ENCODE measurements around the gene SOX4.

SOX4 gene

DNA sequence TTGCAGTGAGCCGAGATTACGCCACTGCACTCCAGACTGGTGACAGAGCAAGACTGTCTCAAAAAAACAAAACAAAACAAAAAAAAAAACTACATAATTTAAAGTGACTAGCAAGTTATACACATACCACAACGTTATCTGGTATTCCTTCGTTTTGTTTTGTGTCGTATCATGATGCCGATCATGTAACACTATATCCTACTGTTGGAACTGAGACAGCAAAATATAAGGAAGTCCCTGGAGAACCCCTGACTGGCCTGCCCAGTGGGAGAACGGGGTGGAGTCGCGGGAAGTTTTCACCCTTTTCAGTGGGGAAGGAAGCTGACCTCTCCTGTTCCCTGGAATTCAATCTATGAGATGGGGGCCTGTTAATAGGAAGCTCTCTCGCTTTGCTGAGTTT, 15.1 kb downstream of the SOX4 start:
- Histone ChIP-seq H2BK5ac (ENCODE audit: low read depth, low read length, poor library complexity, severe bottlenecking) (no peak overlapping the region), H3K4me1 (ENCODE audit: control insufficient read depth, insufficient read depth, low read depth, low read length) (no peaks in the 10 kb centered on the region), H2AK5ac (ENCODE audit: low read length, severe bottlenecking) (no peak overlapping the region), H3K79me1 (replicated peaks; ENCODE audit: low read length, poor library complexity, severe bottlenecking) (no peaks in the 10 kb centered on the region), H3K9me3 (ENCODE audit: control insufficient read depth, low read length) (no peaks in the 10 kb centered on the region), H4K8ac (ENCODE audit: low read length) (no peak overlapping the region), H3K4me3 (ENCODE audit: insufficient read depth in 1 of 2, low read depth in 1 of 2, low read length in 2 of 2) (no peak overlapping the region), H3K18ac (ENCODE audit: low read depth in 1 of 2, low read length in 2 of 2) (no peak overlapping the region), H2BK120ac (ENCODE audit: low read depth, low read length) (no peak overlapping the region), H3K23ac (ENCODE audit: low read length in 2 of 2) (no peak overlapping the region), H3K36me3 (ENCODE audit: control insufficient read depth in 1 of 2, insufficient read depth in 2 of 2, low read depth in 1 of 2, low read length in 2 of 2) (no peaks in the 10 kb centered on the region), H4K91ac (ENCODE audit: low read length) (no peak overlapping the region), H3K9ac (ENCODE audit: low read length) (no peak overlapping the region), H3K4me2 (ENCODE audit: low read length, poor library complexity, severe bottlenecking) (no peak overlapping the region), H3K4ac (ENCODE audit: low read depth in 1 of 2, low read length in 2 of 2) (no peak overlapping the region), H3K27ac (ENCODE audit: low read length, poor library complexity, severe bottlenecking) (no peak overlapping the region), H3K27me3 (ENCODE audit: control insufficient read depth in 1 of 2, insufficient read depth in 1 of 2, low read length in 2 of 2) (no peaks in the 10 kb centered on the region), H2BK15ac (ENCODE audit: low read depth, poor library complexity, severe bottlenecking) (no peak overlapping the region), H3K14ac (ENCODE audit: low read length in 2 of 2) (no peak overlapping the region), H2BK12ac (ENCODE audit: low read length in 2 of 2) (no peak overlapping the region), H2AFZ (ENCODE audit: low read depth, low read length) (no peak overlapping the region)
- DNase-seq: no peak
- WGBS: 97% methylated on average over 10 of the region's 10 CpGs

DNA sequence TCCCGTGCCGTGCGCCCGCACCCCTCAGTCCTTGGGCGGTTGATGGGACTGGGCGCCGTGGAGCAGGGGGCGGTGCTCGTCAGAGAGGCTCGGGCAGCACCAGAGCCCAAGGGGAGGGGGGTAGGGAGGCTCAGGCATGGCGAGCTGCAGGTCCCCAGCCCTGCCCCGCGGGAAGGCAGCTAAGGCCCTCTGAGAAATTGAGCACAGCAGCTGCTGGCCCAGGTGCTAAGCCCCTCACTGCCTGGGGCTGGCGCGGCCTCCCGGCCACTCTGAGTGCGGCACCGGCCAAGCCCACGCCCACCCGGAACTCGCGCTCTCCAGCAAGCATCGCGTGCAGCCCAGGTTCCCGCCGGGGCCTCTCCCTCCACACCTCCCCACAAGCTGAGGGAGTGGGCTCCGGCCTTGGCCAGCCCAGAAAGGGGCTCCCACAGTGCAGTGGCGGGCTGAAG, 16.4 kb downstream of the SOX4 start:
- no peak overlapping the region for H4K8ac ChIP-seq (ENCODE audit: low read length)
- no peaks in the 10 kb centered on the region for H3K36me3 ChIP-seq (ENCODE audit: control insufficient read depth in 1 of 2, insufficient read depth in 2 of 2, low read depth in 1 of 2, low read length in 2 of 2)
- no peak overlapping the region for H3K4me2 ChIP-seq (ENCODE audit: low read length, poor library complexity, severe bottlenecking)
- H3K27me3 ChIP-seq (ENCODE audit: control insufficient read depth in 1 of 2, insufficient read depth in 1 of 2, low read length in 2 of 2): no peaks in the 10 kb centered on the region
- H2AFZ ChIP-seq (ENCODE audit: low read depth, low read length): no peak overlapping the region
- peak overlapping the region in 1 of 2 experiments; percentile 68 for H3K14ac ChIP-seq (ENCODE audit: low read length in 2 of 2)
- no peak overlapping the region for H3K27ac ChIP-seq (ENCODE audit: low read length, poor library complexity, severe bottlenecking)
- H2BK120ac ChIP-seq (ENCODE audit: low read depth, low read length): no peak overlapping the region
- no peak overlapping the region for H3K18ac ChIP-seq (ENCODE audit: low read depth in 1 of 2, low read length in 2 of 2)
- no peak for DNase-seq
- H2BK5ac ChIP-seq (ENCODE audit: low read depth, low read length, poor library complexity, severe bottlenecking): no peak overlapping the region
- H3K4me3 ChIP-seq (ENCODE audit: insufficient read depth in 1 of 2, low read depth in 1 of 2, low read length in 2 of 2): no peak overlapping the region
- H3K9ac ChIP-seq (ENCODE audit: low read length): no peak overlapping the region
- H4K91ac ChIP-seq (ENCODE audit: low read length): no peak overlapping the region
- H3K79me1 ChIP-seq (replicated peaks; ENCODE audit: low read length, poor library complexity, severe bottlenecking): no peaks in the 10 kb centered on the region
- H2AK5ac ChIP-seq (ENCODE audit: low read length, severe bottlenecking): no peak overlapping the region
- no peak overlapping the region for H3K4ac ChIP-seq (ENCODE audit: low read depth in 1 of 2, low read length in 2 of 2)
- H2BK12ac ChIP-seq (ENCODE audit: low read length in 2 of 2): no peak overlapping the region
- H3K9me3 ChIP-seq (ENCODE audit: control insufficient read depth, low read length): no peaks in the 10 kb centered on the region
- H3K23ac ChIP-seq (ENCODE audit: low read length in 2 of 2): no peak overlapping the region
- 99% methylated on average over 20 of the region's 28 CpGs for WGBS
- no peaks in the 10 kb centered on the region for H3K4me1 ChIP-seq (ENCODE audit: control insufficient read depth, insufficient read depth, low read depth, low read length)
- H2BK15ac ChIP-seq (ENCODE audit: low read depth, poor library complexity, severe bottlenecking): no peak overlapping the region

DNA sequence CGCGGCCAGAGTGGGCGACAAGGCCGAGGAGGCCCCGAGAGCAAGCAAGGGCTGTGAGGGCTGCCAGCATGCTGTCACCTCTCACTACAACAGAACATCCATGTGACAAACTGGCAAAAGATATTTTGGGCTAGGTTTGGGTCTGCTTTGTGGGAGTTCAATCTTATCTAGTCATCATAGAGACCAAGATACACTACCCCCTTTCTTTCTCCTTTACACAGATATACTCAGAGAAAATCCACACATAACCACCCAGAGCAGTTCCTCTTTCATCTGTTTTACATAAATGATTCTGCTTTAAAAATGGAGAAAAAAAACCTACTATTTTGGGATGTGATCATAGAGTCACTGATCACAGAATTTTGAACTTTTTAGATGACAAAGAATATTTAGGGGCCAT, 16.8 kb downstream of the SOX4 start:
- Histone ChIP-seq H2BK5ac (ENCODE audit: low read depth, low read length, poor library complexity, severe bottlenecking) (no peak overlapping the region), H2BK120ac (ENCODE audit: low read depth, low read length) (no peak overlapping the region), H2AK5ac (ENCODE audit: low read length, severe bottlenecking) (no peak overlapping the region), H3K27me3 (ENCODE audit: control insufficient read depth in 1 of 2, insufficient read depth in 1 of 2, low read length in 2 of 2) (no peaks in the 10 kb centered on the region), H4K91ac (ENCODE audit: low read length) (no peak overlapping the region), H2AFZ (ENCODE audit: low read depth, low read length) (no peak overlapping the region), H3K9me3 (ENCODE audit: control insufficient read depth, low read length) (no peaks in the 10 kb centered on the region), H3K27ac (ENCODE audit: low read length, poor library complexity, severe bottlenecking) (no peak overlapping the region), H3K9ac (ENCODE audit: low read length) (no peak overlapping the region), H3K36me3 (ENCODE audit: control insufficient read depth in 1 of 2, insufficient read depth in 2 of 2, low read depth in 1 of 2, low read length in 2 of 2) (no peaks in the 10 kb centered on the region), H2BK12ac (ENCODE audit: low read length in 2 of 2) (no peak overlapping the region), H3K79me1 (replicated peaks; ENCODE audit: low read length, poor library complexity, severe bottlenecking) (no peaks in the 10 kb centered on the region), H3K4ac (ENCODE audit: low read depth in 1 of 2, low read length in 2 of 2) (no peak overlapping the region), H3K4me3 (ENCODE audit: insufficient read depth in 1 of 2, low read depth in 1 of 2, low read length in 2 of 2) (no peak overlapping the region), H3K4me2 (ENCODE audit: low read length, poor library complexity, severe bottlenecking) (no peak overlapping the region), H3K18ac (ENCODE audit: low read depth in 1 of 2, low read length in 2 of 2) (no peak overlapping the region), H3K23ac (ENCODE audit: low read length in 2 of 2) (no peak overlapping the region), H2BK15ac (ENCODE audit: low read depth, poor library complexity, severe bottlenecking) (no peak overlapping the region), H3K14ac (ENCODE audit: low read length in 2 of 2) (peak overlapping the region in 1 of 2 experiments; percentile 68), H3K4me1 (ENCODE audit: control insufficient read depth, insufficient read depth, low read depth, low read length) (no peaks in the 10 kb centered on the region), H4K8ac (ENCODE audit: low read length) (no peak overlapping the region)
- no CpG with 5 or more reads among the region's 5 CpGs for WGBS
- no peak for DNase-seq

DNA sequence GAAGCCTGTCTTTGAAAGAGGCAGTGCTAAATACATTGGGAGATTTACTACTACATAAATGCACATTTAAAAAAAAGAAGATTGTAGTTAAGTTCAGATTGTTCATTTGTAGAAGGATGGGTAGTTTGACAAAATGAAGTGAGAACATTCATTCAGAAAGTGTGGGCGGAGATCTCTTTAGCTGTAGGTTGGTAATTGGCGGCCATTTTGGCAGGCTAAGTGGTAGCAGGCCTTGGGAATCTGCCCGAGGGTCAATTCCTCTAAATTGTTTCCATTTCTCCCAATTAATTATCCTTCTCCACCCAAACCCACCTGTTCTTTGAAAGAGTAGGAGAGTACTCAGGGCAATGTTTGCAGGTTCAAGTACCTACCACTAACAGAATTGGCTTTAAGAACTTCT, 17.9 kb downstream of the SOX4 start:
- Histone ChIP-seq H3K27ac (ENCODE audit: low read length, poor library complexity, severe bottlenecking) (no peak overlapping the region), H2BK12ac (ENCODE audit: low read length in 2 of 2) (no peak overlapping the region), H4K8ac (ENCODE audit: low read length) (no peak overlapping the region), H2BK120ac (ENCODE audit: low read depth, low read length) (no peak overlapping the region), H3K9me3 (ENCODE audit: control insufficient read depth, low read length) (no peaks in the 10 kb centered on the region), H3K9ac (ENCODE audit: low read length) (no peak overlapping the region), H3K4me1 (ENCODE audit: control insufficient read depth, insufficient read depth, low read depth, low read length) (peaks cover 3% of the 10 kb centered on the region), H3K4me3 (ENCODE audit: insufficient read depth in 1 of 2, low read depth in 1 of 2, low read length in 2 of 2) (no peak overlapping the region), H3K14ac (ENCODE audit: low read length in 2 of 2) (no peak overlapping the region), H2AFZ (ENCODE audit: low read depth, low read length) (no peak overlapping the region), H2BK15ac (ENCODE audit: low read depth, poor library complexity, severe bottlenecking) (no peak overlapping the region), H3K27me3 (ENCODE audit: control insufficient read depth in 1 of 2, insufficient read depth in 1 of 2, low read length in 2 of 2) (no peaks in the 10 kb centered on the region), H3K79me1 (replicated peaks; ENCODE audit: low read length, poor library complexity, severe bottlenecking) (no peaks in the 10 kb centered on the region), H3K4ac (ENCODE audit: low read depth in 1 of 2, low read length in 2 of 2) (no peak overlapping the region), H3K23ac (ENCODE audit: low read length in 2 of 2) (no peak overlapping the region), H3K18ac (ENCODE audit: low read depth in 1 of 2, low read length in 2 of 2) (no peak overlapping the region), H3K4me2 (ENCODE audit: low read length, poor library complexity, severe bottlenecking) (no peak overlapping the region), H2AK5ac (ENCODE audit: low read length, severe bottlenecking) (no peak overlapping the region), H2BK5ac (ENCODE audit: low read depth, low read length, poor library complexity, severe bottlenecking) (no peak overlapping the region), H4K91ac (ENCODE audit: low read length) (no peak overlapping the region), H3K36me3 (ENCODE audit: control insufficient read depth in 1 of 2, insufficient read depth in 2 of 2, low read depth in 1 of 2, low read length in 2 of 2) (no peaks in the 10 kb centered on the region)
- DNase-seq: no peak
- 78% methylated on average over 1 of the region's 3 CpGs for WGBS
